Measurements from ENCODE around the gene FAM228B. TPM values are rescaled to one million over a fixed set of nuclear protein-coding genes. Genes with fewer than 3 reads are reported as not detected.
"Not testable (repeated sequence)": the region's sequence is repeated elsewhere in the genome, so short reads cannot be mapped to it uniquely, and the experiment has no call there.

The FAM228B gene
- total and polyA plus RNA-seq, 2 donors (not counting 1 experiment from before 2014, with no cell fraction given), result 9.8 to 47.2 TPM

DNA sequence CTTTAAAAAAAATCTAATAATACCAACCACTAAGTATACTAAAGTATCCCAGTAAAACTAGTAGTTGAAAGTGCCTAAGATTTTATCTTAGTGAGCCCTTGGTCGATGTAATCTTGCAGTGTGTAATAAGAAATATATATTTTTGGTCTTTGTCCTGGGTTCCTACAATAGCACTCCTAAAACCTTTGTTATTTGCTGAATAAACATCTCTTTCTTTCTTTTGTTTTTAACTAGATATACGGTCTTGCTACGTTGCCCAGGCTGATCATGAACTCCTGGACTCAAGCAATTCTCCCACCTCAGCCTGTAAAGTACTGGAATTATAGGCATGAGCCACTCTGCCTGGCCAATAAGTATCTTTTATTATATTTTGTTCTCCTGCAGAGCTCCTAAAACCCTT is 36.2 kb upstream of the FAM228B start:
- Mint-ChIP-seq H3K4me1 (peaks cover 19% of the 10 kb centered on the region), H3K27me3 (no peaks in the 10 kb centered on the region), H3K4me3 (no peak overlapping the region), H3K27ac (no peak overlapping the region), H3K9me3 (ENCODE audit: insufficient read depth) (no peaks in the 10 kb centered on the region)
- no peak overlapping the region for H3K4me2 ChIP-seq (replicated peaks; ENCODE audit: low read depth, low read length, poor library complexity, severe bottlenecking)
- H3K27me3 ChIP-seq (replicated peaks in 1 of 4; ENCODE audit: control extremely low read depth in 1 of 4, control insufficient read depth in 3 of 4, insufficient read depth in 4 of 4, low read length in 3 of 4), result no peaks in the 10 kb centered on the region
- no peaks in the 10 kb centered on the region for H3K9me3 ChIP-seq (ENCODE audit: control extremely low read depth in 1 of 3, control insufficient read depth in 2 of 3, insufficient read depth in 1 of 3, low read length in 2 of 3)
- H3K27ac ChIP-seq (ENCODE audit: low read length in 2 of 2), result no peak overlapping the region
- H3K4me3 ChIP-seq (ENCODE audit: control extremely low read depth in 1 of 5, extremely low read depth in 1 of 5, insufficient read depth in 1 of 5, low read depth in 2 of 5, low read length in 4 of 5), result no peak overlapping the region
- CTCF ChIA-PET, result interaction anchor here (7.3 kb wide), 1 partner anchor 261 kb away, joined by 154 read pairs; no protein-coding TSS in a partner anchor
- no CpG with 5 or more reads among the region's 3 CpGs for WGBS (ENCODE audit: insufficient coverage)
- no peak for ATAC-seq (ENCODE audit: low read depth)
- POLR2A ChIA-PET, result no interaction called here
- no peak overlapping the region for H3K9ac ChIP-seq (ENCODE audit: low read length)
- peaks cover 12% of the 10 kb centered on the region for H3K79me2 ChIP-seq (ENCODE audit: control insufficient read depth, insufficient read depth, low read length)
- H4K20me1 ChIP-seq (ENCODE audit: control insufficient read depth, insufficient read depth, low read length, poor library complexity, severe bottlenecking), result no peaks in the 10 kb centered on the region
- no peak for TF ChIP-seq EZH2 (IDR thresholded peaks at IDR 0.05; ENCODE audit: borderline replicate concordance, insufficient read depth, low read depth, low read length, poor library complexity, severe bottlenecking)
- TF ChIP-seq, protein P1, sequence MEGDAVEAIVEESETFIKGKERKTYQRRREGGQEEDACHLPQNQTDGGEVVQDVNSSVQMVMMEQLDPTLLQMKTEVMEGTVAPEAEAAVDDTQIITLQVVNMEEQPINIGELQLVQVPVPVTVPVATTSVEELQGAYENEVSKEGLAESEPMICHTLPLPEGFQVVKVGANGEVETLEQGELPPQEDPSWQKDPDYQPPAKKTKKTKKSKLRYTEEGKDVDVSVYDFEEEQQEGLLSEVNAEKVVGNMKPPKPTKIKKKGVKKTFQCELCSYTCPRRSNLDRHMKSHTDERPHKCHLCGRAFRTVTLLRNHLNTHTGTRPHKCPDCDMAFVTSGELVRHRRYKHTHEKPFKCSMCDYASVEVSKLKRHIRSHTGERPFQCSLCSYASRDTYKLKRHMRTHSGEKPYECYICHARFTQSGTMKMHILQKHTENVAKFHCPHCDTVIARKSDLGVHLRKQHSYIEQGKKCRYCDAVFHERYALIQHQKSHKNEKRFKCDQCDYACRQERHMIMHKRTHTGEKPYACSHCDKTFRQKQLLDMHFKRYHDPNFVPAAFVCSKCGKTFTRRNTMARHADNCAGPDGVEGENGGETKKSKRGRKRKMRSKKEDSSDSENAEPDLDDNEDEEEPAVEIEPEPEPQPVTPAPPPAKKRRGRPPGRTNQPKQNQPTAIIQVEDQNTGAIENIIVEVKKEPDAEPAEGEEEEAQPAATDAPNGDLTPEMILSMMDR (IDR thresholded peaks at IDR 0.05), result no peak
- no peak for DNase-seq
- intact Hi-C loops (cut with micrococcal nuclease), result no loop called here
- H3K36me3 ChIP-seq (replicated peaks in 1 of 2; ENCODE audit: control extremely low read depth in 1 of 2, control insufficient read depth in 1 of 2, extremely low read depth in 1 of 2, insufficient read depth in 2 of 2, low read length in 1 of 2), result peaks cover 2 to 6% of the 10 kb centered on the region in 2 experiments
- H3K4me1 ChIP-seq (ENCODE audit: control insufficient read depth in 2 of 2, insufficient read depth in 2 of 2, low read length in 2 of 2), result peaks cover 12 to 20% of the 10 kb centered on the region in 2 donors
- no peak overlapping the region for H2AFZ ChIP-seq (ENCODE audit: insufficient read depth, low read depth, low read length, poor library complexity, severe bottlenecking)

DNA sequence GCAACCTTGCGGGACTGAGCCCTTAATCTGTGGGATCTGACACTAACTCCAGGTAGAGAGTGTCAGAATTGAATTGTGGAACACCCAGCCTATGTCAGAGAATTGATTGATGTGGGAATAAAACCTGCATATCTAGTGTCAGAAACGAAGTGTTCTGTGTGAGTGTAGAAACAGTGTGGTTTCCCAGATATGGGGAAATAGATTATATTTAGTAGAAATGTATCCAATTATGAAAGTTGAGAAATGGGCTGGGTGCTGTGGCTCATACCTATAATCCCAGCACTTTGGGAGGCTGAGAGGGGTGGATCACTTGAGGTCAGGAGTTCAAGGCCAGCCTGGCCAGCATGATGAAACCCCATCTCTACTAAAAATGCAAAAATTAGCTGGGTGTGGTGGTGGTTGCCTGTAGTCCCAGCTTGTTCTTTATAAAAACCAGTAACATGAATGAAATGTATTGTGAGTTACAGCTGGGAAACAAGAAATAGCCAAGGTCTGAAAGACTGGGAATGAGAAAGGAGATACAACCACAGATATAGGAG is 34.4 kb upstream of the FAM228B start:
- H3K4me1 Mint-ChIP-seq, result peaks cover 11% of the 10 kb centered on the region
- H3K9me3 ChIP-seq (ENCODE audit: control extremely low read depth in 1 of 3, control insufficient read depth in 2 of 3, insufficient read depth in 1 of 3, low read length in 2 of 3), result no peaks in the 10 kb centered on the region
- peaks cover 6 to 11% of the 10 kb centered on the region in 2 donors for H3K4me1 ChIP-seq (ENCODE audit: control insufficient read depth in 2 of 2, insufficient read depth in 2 of 2, low read length in 2 of 2)
- no peaks in the 10 kb centered on the region for H3K9me3 Mint-ChIP-seq (ENCODE audit: insufficient read depth)
- H3K4me3 ChIP-seq (ENCODE audit: control extremely low read depth in 1 of 5, extremely low read depth in 1 of 5, insufficient read depth in 1 of 5, low read depth in 2 of 5, low read length in 4 of 5), result no peak overlapping the region
- intact Hi-C loops (cut with micrococcal nuclease), result no loop called here
- peaks cover 12% of the 10 kb centered on the region for H3K79me2 ChIP-seq (ENCODE audit: control insufficient read depth, insufficient read depth, low read length)
- no peak overlapping the region for H2AFZ ChIP-seq (ENCODE audit: insufficient read depth, low read depth, low read length, poor library complexity, severe bottlenecking)
- no peaks in the 10 kb centered on the region for H4K20me1 ChIP-seq (ENCODE audit: control insufficient read depth, insufficient read depth, low read length, poor library complexity, severe bottlenecking)
- no peak overlapping the region for H3K27ac ChIP-seq (ENCODE audit: low read length in 2 of 2)
- CTCF ChIA-PET, result interaction anchor here (0.8 kb wide), 1 partner anchor 10 kb away, joined by 3 read pairs; no protein-coding TSS in a partner anchor
- ATAC-seq (ENCODE audit: low read depth) (no peak), DNase-seq (no peak)
- H3K36me3 ChIP-seq (replicated peaks in 1 of 2; ENCODE audit: control extremely low read depth in 1 of 2, control insufficient read depth in 1 of 2, extremely low read depth in 1 of 2, insufficient read depth in 2 of 2, low read length in 1 of 2), result peaks cover 2 to 3% of the 10 kb centered on the region in 2 experiments
- no peak overlapping the region for H3K4me2 ChIP-seq (replicated peaks; ENCODE audit: low read depth, low read length, poor library complexity, severe bottlenecking)
- POLR2A ChIA-PET, result no interaction called here
- H3K27ac Mint-ChIP-seq, result no peak overlapping the region
- no peak overlapping the region for H3K4me3 Mint-ChIP-seq
- H3K27me3 Mint-ChIP-seq, result no peaks in the 10 kb centered on the region
- TF ChIP-seq, protein P1 (IDR thresholded peaks at IDR 0.05), result no peak
- no peak for TF ChIP-seq EZH2 (IDR thresholded peaks at IDR 0.05; ENCODE audit: borderline replicate concordance, insufficient read depth, low read depth, low read length, poor library complexity, severe bottlenecking)
- H3K27me3 ChIP-seq (replicated peaks in 1 of 4; ENCODE audit: control extremely low read depth in 1 of 4, control insufficient read depth in 3 of 4, insufficient read depth in 4 of 4, low read length in 3 of 4), result no peaks in the 10 kb centered on the region
- 93% methylated on average over 2 of the region's 2 CpGs for WGBS (ENCODE audit: insufficient coverage)
- H3K9ac ChIP-seq (ENCODE audit: low read length), result no peak overlapping the region

DNA sequence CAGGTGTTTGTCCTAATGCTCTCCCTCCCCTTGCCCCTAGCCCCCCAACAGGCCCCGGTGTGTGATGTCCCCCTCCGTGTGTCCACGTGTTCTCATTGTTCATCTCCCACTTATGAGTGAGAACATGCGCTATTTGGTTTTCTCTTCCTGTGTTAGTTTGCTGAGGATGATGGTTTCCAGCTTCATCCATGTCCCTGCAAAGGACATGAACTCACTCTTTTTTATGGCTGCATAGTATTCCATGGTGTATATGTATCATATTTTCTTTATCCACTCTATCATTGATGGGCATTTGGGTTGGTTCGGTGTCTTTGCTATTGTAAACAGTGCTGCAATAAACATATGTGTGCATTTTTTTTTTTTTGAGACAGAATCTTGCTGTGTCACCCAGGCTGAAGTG is 30.0 kb upstream of the FAM228B start:
- H3K79me2 ChIP-seq (ENCODE audit: control insufficient read depth, insufficient read depth, low read length); POLR2A ChIA-PET; CTCF ChIA-PET; intact Hi-C loops (cut with micrococcal nuclease); H3K27ac ChIP-seq (ENCODE audit: low read length in 2 of 2); H3K4me1 ChIP-seq (ENCODE audit: control insufficient read depth in 2 of 2, insufficient read depth in 2 of 2, low read length in 2 of 2); H3K27me3 Mint-ChIP-seq; H3K4me2 ChIP-seq (replicated peaks; ENCODE audit: low read depth, low read length, poor library complexity, severe bottlenecking); H3K4me3 Mint-ChIP-seq; H3K36me3 ChIP-seq (replicated peaks in 1 of 2; ENCODE audit: control extremely low read depth in 1 of 2, control insufficient read depth in 1 of 2, extremely low read depth in 1 of 2, insufficient read depth in 2 of 2, low read length in 1 of 2); H4K20me1 ChIP-seq (ENCODE audit: control insufficient read depth, insufficient read depth, low read length, poor library complexity, severe bottlenecking); ATAC-seq (ENCODE audit: low read depth); H3K9me3 Mint-ChIP-seq (ENCODE audit: insufficient read depth); H2AFZ ChIP-seq (ENCODE audit: insufficient read depth, low read depth, low read length, poor library complexity, severe bottlenecking); H3K27ac Mint-ChIP-seq; H3K4me1 Mint-ChIP-seq; H3K9ac ChIP-seq (ENCODE audit: low read length); H3K9me3 ChIP-seq (ENCODE audit: control extremely low read depth in 1 of 3, control insufficient read depth in 2 of 3, insufficient read depth in 1 of 3, low read length in 2 of 3); H3K27me3 ChIP-seq (replicated peaks in 1 of 4; ENCODE audit: control extremely low read depth in 1 of 4, control insufficient read depth in 3 of 4, insufficient read depth in 4 of 4, low read length in 3 of 4); H3K4me3 ChIP-seq (ENCODE audit: control extremely low read depth in 1 of 5, extremely low read depth in 1 of 5, insufficient read depth in 1 of 5, low read depth in 2 of 5, low read length in 4 of 5); DNase-seq: not testable (repeated sequence)
- no CpG with 5 or more reads among the region's 5 CpGs for WGBS (ENCODE audit: insufficient coverage)

All from B cell (primary cell).